Measurements from ENCODE around the gene INSL3.
A peak's percentile ranks its signal among the peaks of the same experiment; 100 is the strongest.

INSL3 gene

DNA sequence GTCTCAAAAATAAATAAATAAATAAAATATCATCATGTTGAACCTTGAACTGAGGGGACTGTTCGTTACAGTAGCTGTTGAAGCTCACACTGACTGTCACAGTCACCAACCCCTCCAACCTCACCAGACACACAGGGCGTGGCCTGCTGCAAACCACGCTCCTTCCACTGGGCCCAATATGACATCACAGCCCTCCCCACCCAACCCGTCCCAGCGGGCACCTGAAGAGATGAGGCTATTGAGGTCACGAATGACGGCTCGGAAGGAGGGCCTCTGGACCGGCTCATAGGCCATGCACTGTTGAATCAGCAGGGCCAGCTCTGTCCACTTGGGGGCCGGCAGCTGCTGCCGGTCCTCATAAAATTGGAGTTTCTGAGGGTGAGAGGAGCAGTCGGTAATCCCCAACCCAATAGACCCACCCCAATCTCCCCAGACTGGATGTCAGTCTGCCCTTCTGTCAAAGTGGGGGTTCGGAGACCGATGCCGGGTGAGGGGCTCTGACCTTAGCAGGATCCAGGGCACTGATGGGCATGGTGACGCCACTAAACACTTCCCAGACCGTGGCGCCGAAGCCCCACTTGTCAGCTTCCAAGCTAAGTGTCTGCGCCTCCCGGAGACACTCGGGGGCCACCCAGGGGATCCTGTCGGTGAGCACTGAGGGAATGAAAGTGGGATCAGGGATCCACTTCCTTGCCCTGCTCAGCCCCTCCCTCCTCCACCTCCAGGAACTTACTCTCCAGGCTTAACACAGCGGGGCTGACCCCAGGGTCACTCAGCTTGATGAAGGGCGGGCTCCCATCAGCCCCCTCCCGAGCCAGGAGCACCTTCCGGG is 13.2 kb upstream of the INSL3 start:
- TF ChIP-seq, protein P1, sequence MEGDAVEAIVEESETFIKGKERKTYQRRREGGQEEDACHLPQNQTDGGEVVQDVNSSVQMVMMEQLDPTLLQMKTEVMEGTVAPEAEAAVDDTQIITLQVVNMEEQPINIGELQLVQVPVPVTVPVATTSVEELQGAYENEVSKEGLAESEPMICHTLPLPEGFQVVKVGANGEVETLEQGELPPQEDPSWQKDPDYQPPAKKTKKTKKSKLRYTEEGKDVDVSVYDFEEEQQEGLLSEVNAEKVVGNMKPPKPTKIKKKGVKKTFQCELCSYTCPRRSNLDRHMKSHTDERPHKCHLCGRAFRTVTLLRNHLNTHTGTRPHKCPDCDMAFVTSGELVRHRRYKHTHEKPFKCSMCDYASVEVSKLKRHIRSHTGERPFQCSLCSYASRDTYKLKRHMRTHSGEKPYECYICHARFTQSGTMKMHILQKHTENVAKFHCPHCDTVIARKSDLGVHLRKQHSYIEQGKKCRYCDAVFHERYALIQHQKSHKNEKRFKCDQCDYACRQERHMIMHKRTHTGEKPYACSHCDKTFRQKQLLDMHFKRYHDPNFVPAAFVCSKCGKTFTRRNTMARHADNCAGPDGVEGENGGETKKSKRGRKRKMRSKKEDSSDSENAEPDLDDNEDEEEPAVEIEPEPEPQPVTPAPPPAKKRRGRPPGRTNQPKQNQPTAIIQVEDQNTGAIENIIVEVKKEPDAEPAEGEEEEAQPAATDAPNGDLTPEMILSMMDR (IDR thresholded peaks at IDR 0.05; ENCODE audit: insufficient read depth, low read length, missing control alignments) = no peak
- POLR2A ChIA-PET = no interaction called here
- DNase-seq (ENCODE audit: low read depth, low spot score) = no peak
- no peak overlapping the region for H3K4me3 ChIP-seq (ENCODE audit: low read depth, low read length)
- CTCF ChIA-PET = interaction anchor here (0.9 kb wide), 1 partner anchor 22 kb away, joined by 4 read pairs; no protein-coding TSS in a partner anchor

DNA sequence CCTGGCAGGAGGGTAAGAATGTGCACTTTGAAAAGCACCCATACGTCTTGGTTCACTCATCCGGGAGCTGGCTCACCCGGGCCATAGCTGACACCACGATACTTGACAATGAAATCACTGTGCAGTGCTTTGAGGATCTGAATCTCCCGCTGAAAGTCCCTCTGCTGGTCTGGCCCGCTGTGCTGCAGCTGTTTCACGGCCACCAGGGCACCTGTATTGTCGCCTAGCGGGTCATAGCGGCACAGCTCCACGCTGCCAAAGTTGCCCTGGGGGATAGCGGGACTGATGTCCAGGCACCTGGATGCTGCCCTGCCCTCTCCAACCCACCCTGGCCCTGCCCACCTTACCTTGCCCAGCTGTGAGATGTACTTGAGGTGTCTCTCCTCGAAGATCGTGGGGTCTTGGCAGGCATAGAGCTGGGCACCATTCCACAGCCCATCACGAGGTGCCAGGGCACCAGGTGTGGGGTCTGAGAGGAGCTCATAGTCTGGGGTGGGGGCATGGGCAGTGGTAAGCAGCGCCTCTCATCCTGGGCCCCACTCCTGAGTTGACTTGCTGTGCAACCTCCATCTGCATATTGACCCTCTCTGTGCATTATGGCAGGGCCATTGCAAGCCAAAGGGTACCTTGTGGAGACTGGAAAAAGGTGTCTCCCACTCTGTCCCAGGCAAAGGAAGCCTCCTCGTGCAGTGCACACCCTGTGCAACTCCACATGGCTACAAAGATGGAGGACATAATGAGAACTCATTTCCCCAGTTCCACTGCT is 11.3 kb upstream of the INSL3 start:
- TF ChIP-seq, protein P1 (IDR thresholded peaks at IDR 0.05; ENCODE audit: insufficient read depth, low read length, missing control alignments) = no peak
- no peak for DNase-seq (ENCODE audit: low read depth, low spot score)
- CTCF ChIA-PET = interaction anchor here (1.5 to 1.9 kb wide), 3 partner anchors 10 to 27 kb away, joined by 3 to 6 read pairs (median 4); partner anchors contain the start of gene RPL18A
- H3K4me3 ChIP-seq (ENCODE audit: low read depth, low read length) = no peak overlapping the region
- POLR2A ChIA-PET = no interaction called here

DNA sequence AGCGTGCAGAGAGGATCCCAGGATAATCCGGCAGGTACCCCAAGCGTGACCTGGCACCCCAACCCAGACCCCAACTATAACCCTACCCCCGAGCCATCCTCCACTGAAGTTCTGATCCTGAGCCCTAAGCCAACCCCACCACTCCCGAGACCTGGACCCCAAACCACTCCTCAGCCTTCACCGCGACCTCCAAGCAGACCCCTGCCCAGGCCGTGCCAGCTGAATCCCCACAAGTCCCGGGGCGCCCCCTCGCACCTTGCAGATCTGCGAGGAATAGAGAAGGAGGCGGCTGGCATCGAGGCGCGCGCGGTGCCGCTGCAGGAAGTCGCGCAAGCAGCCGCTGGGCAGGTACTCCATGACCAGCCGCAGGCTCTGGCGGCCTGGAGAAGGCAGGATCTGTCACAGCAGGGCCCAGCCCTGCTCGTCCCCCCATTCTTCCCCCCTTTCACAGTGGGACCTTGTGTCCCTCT is 10.1 kb upstream of the INSL3 start:
- peak overlapping the region; percentile 48 for H3K4me3 ChIP-seq (ENCODE audit: low read depth, low read length)
- TF ChIP-seq, protein P1 (IDR thresholded peaks at IDR 0.05; ENCODE audit: insufficient read depth, low read length, missing control alignments) = no peak
- ChIA-PET POLR2A (no interaction called here), CTCF (interaction anchor here (1.2 to 1.9 kb wide), 2 partner anchors 11 to 28 kb away, joined by 4 to 6 read pairs; partner anchors contain the start of gene RPL18A)
- DNase-seq (ENCODE audit: low read depth, low spot score) = no peak

DNA sequence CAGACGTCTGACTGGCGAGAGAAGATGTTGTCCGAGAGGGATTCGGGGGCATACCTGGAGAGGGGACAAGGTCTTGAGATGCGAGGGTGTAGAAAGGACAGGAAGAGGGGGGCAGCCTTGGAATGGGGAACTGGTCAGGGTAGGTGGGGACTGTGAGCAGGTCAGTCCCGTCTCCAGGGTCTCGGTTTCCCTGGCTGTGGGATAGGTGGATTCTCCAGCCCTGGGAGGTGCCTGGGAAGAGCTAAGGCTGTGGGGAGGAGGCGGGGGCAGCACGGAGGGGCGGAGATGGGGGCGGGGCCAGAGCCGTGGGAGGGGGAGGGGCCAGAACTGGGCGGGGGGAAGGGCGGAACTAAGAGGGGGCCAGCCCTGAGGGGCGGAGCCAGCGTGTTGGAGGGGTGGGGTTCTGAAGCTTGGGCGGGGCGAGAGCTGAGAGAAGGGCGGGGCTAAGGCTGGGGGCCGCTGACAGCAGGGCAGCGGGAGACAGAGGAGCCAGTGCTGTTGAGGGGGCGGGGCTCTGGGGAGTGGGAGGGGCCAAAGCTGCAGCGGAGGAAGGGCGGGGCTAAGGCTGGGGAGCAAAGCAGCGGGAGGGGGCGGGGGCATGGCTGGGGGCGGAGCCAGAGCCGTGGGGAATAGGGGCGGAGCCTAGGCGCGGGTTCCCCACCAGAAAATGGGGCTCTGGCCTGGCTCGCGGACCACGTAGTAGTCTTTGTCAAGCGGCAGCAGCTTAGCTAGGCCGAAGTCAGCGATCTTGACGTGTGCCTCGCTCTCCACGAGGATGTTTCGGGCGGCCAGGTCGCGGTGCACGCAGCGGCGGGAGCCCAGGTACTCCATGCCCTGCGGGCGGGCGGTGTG is 9.5 kb upstream of the INSL3 start:
- no peak for DNase-seq (ENCODE audit: low read depth, low spot score)
- ChIA-PET POLR2A (no interaction called here), CTCF (interaction anchor here (0.9 to 1.2 kb wide), 2 partner anchors 29 to 46 kb away, joined by 3 to 4 read pairs; partner anchors contain the start of gene RPL18A)
- H3K4me3 ChIP-seq (ENCODE audit: low read depth, low read length) = peak overlapping the region; percentile 48
- TF ChIP-seq, protein P1 (IDR thresholded peaks at IDR 0.05; ENCODE audit: insufficient read depth, low read length, missing control alignments) = no peak

DNA sequence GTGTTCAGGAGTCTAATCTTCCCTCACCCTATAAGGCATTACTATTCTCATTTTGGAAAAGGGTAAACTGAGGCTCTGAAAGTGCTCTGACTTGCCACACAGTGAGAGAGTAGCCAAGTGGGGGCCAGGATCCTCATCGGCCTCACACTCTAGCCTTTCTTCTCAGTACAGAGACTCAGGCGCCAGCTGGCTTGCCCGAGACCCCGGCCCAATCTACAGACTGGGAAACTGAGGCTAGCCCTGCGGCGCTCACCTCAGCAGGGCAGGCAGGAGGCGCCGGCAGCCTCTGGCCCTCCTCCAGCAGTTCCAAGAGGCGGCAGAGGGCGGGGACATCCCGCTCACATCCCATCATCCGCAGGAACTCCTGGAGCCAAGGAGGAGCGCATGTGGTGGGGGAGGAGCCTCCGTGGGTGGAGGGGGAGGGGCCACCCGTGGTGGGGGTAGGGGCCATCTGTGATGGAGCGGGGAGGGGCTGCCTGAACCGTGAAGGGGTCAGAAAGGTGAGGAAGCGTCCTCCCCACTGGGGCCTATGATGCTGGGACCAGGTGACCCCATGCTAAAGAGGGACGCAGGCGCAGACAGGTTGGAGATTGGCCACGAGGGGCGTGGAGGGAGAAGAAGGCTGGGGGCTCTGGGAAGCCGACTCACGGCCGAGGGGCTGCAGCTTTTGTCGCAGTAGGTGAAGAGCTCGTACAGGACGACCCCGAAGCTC is 8.7 kb upstream of the INSL3 start:
- TF ChIP-seq, protein P1 (IDR thresholded peaks at IDR 0.05; ENCODE audit: insufficient read depth, low read length, missing control alignments) = no peak
- POLR2A ChIA-PET = no interaction called here
- CTCF ChIA-PET = interaction anchor here (0.9 to 1.2 kb wide), 3 partner anchors 30 to 116 kb away, joined by 3 to 4 read pairs (median 3); partner anchors contain the start of gene RPL18A
- DNase-seq (ENCODE audit: low read depth, low spot score) = no peak
- peak overlapping the region; percentile 44 for H3K4me3 ChIP-seq (ENCODE audit: low read depth, low read length)

Measured in AG04449 (cell line).